Medulla oblongata (tissue), 1 donor: ENCODE data around the gene FBXO31.
"Not testable (repeated sequence)": the region's sequence is repeated elsewhere in the genome, so short reads cannot be mapped to it uniquely, and the experiment has no call there.

Experiments
- DNase-seq: peaks from one replicate; pipeline ENCODE4 v3.0.0-alpha.2; 2015; ENCODE audit errors: extremely low spot score

FBXO31 gene

DNA sequence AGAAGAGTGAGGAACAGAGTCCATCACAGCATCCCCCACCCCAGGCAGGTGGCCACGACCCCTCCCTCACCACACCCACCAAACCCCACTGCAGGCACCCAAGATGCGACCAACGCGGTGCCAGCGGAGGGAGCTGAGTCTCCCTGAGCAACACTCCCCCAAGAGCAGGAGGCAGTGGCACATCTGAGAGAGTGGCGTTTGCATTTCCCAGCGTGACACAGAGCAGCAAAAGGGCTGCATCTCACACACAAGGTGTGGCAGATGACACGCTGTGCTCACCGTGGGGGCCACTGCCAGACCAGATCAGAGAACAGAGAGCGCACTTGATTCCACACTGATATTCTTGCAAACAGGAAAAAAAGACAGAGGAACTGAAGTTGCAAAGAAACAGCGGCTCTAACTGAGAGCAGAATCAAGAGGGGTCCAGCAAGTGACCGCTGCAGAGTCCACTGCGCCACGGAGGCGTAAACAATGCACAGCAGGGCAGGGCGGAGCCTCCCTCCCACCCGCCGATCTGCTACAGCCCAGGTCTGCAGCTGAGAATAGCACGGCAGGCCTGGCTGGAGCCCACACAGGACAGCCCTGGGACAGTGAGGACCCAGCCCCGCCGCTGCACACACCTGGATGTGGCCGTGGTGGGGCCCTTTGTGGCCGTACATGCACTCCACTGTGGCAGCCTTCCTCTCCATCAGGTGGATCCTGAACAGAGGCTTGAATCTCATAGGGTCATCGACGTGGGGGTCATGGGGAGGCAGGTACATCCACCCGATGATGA lies 40.4 kb downstream of the FBXO31 start:
- no peak for DNase-seq

DNA sequence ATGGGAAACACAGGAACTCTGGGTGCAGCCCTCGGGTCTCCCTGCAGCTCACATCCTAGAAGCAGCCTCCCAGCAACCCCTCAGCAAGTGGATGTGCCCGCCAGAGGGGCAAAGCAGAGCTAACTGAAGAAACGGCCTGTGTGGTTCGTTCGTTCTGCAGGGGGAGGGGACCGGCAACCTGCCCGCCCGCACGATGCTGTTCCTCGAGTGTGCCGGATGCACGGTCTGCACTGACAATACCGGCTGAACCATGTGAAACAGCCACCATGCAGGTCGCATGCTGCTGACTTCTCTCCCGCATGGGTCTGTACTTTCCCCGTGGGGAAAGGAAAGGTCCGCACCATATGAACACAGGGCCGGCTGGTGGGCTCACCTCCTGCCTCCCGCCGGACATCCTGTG lies 41.1 kb downstream of the FBXO31 start:
- no peak for DNase-seq

- no peak for DNase-seq
Measured at GRCh38 chr16:87340198-87340597, 43.4 kb downstream of the FBXO31 start.

GRCh38 chr16:87339724-87340105 lies 43.9 kb downstream of the FBXO31 start:
- DNase-seq: not testable (repeated sequence)

DNA sequence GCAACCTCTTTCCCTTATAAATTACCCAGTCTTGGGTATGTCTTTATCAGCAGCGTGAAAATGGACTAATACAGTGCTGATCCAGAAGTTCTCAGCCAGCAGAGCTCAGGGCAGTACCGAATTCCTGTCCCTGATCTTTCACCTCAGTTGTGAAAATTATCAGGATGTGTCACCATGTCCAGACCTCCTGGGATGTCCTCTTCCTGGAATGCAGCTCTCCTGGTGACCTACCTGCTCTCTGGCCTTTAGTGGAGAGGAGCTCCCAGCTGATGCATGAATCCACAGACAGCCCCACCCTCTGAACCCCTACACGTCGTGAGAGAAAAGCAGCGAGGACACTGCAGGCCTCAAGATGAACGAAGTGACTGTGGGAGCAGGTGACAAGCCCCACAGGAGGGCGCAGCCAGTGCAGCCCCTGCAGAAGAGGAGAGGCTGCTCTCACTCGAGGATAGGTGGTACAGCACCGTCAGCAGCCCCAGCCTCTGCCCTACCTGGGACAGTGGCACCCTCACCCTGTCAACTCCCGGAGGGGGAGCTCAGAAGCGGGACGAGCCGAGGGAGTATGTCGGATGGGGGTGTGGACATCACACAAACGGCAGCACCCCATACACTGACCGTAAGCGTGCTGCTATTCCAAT lies 44.4 kb downstream of the FBXO31 start:
- no peak for DNase-seq

DNA sequence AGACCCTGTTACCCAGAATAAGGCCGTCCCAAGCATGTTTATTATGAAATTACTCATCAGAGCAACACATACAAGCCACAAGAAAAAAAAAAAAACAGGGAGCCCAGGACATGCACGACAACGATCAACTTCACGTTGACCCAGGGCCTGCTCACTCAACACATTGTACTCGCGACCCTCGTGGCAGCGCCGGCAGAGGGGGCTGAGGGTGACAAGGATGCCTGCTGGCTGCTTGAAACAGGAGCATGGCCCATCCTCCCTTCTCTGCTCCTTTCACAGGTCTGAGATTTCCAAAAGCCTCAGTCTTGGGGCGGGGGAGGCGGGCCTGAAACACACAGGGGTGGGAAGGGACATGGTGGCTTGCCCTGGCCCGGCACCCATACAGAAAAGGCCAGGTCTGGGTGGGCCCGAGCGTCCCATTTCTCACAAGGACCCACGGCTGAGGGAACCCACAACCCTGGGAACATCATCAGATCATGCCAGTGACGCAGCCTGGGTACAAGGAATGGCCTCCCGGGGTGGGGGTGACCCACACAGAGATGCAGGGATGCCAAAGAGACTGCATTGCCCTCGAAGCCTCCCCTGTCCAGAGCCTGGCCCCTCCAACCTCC lies 45.3 kb downstream of the FBXO31 start:
- no peak for DNase-seq

- DNase-seq: no peak
Measured at GRCh38 chr16:87337262-87337771, 46.3 kb downstream of the FBXO31 start.

DNA sequence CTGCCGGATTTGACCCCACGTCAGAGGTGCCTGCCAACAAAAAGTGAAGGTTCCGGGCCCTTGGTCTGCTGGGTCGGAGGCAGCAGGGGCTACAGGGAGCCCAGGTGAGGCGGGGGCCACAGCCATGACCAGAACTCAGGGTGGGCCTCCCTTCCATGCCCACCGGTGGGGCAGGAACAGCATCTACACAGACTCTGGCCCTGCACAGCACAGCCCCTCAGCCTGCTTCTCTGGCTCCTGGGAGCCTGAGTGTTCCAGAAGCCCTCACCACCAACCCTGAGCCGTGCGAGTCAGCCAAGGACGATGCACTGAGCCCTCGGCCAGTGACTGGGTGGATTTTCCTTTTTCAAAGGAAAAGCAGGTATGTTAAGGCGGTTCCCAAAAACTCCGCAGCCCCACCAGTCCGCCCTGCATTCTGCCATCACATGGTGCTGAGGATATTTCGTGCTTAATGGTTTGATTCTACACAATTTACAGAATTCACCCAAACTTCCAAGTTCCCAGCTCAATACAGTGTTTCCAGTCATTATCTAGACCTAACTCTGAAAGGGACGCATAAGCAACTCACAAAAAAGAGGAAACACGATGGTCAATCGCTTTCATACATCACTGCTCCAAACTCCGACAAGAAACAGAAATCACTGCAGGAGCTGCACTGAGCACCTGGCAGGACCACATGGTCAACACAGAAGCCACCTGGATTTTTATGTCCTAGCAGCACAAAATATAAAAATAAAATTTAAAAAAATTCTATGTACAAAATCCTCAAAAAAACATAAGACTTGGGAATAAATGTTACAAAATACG lies 46.9 kb downstream of the FBXO31 start:
- DNase-seq: no peak

DNA sequence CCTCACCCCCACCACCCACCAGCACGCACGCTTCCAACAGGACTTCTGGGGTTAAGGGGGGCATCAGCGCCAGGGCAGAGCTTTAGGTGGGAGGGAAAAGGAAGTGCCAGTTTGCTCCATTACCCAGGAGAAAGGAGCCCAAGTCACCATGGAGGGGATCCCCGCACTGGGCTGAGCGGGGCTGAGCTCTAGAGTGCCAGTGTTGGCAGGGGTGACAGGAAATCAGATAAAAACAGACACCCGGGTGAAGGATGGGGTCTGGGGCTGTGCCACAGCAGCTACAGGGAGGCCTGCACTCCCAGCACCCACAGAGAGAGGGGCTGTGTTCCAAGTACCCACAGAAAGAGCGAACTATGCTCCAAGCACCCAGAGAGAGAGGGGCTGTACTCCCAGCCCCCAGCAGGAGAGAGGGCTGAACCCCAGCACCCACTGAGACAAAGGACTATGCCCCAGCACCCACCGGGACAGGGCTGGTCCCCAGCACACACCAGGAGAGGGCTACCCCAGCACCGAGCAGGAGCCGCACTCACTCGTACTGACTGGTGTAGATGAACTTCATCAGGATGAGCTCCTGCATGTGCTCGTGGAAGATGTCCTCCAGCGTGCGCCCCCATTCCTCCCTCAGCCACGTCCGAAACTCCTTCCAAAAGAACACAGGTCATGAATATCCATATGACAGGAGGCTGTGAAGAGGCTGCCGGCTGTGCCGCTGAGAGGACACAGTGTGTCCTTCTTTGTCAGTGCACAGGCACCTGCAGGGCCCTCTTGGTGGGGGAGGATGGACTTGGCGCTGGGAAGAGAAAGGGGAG lies 47.7 kb downstream of the FBXO31 start:
- DNase-seq: no peak

GRCh38 chr16:87334651-87335624 lies 48.6 kb downstream of the FBXO31 start:
- no peak for DNase-seq

DNA sequence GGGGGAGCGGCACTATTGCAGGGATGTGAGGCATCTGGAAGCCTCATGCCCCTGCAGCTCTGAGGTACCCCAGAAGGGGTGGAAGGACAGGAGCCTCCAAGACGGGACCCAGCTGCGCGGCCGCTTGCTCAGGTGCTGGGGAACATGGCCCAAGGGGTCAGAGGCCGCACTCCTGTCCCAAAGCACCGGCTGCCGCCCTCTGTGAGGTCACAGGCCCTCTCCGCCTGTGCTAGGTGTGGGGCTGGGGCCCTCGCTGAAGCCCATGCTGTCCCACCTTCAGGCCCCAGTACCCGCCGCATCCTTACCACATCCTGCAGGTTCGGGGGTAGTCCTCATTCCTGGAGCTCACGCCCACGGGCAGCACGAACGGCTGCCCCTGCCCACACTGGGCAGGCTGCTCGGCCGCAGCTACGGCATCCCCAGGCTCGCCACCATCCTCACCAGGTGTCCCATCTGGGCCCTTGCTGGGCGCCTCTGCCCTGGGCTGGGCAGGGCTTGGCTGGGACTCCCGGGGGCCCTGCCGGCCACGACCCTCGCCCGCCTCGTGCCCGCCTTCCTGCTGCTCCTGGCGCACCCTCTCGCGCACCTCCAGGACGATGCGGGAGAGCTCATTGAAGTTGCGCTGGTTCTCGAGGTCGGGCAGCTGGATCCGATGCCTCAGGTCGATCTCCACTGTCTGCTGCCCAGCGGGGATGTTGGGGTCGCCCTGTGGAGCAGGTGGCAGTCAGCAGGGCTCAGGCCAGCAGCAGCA lies 49.8 kb downstream of the FBXO31 start:
- no peak for DNase-seq

- DNase-seq: peak; percentile 78
Measured at GRCh38 chr16:87333101-87333500, 50.5 kb downstream of the FBXO31 start.

GRCh38 chr16:87332150-87332549 lies 51.4 kb downstream of the FBXO31 start:
- no peak for DNase-seq

GRCh38 chr16:87331241-87331801 lies 52.3 kb downstream of the FBXO31 start:
- DNase-seq: no peak

GRCh38 chr16:87330646-87331045 lies 52.9 kb downstream of the FBXO31 start:
- DNase-seq: no peak

DNA sequence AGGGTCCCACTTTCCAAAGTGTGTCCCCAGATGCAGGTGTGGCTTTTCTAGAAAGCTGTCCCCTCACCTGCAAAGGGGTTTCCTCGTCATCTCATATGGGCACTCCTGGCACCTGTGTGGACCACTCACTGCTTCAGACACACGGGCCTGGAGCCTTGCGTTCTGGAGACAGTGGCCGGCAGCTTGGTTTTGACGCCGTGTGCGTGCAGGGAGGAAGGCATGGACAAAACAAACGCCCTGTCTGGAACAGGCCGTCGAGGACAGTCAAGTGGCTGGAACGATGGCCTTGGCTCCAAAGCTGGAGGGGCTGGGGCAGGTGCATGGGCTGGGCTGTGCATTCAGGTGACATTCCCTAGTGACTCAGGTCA lies 53.3 kb downstream of the FBXO31 start:
- DNase-seq: no peak

DNA sequence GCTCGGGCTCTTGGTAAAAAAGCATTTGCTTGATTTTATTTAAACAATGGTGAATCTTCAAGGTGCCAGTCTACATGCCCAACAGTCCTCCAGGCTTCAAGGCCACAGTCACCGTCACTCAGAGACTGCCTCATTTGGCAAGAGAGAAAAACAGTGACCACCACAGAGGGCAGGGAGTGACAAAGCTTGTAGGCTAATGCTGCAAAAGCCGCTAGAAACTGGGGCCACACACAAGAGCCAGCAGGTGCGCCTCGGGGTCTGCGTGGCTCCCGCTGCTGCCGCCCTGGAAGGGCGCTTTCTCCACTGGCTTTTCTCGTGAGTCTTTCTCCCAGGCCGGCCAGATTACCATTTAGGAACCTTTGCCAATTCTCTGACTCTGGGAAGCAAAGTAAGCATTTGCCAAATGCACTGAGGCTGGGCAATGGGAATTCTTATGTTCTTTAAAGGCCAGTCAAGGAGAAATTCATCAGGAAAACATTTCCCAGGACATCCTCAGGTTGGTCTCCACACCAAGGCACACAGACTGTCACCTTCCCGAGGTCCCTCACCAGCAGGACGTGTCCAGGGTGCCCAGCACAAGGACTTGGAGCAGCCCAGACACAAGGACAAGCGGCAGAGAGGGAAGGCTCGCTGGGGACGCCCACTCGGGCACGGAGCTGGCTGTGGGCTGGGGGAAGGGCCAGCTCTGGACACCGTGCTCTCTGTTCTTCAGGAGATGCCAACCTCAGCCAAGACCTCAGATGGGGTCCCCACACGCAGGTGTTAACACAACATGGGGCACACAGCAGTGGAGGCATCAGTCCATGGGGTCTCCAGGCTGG lies 53.9 kb downstream of the FBXO31 start:
- DNase-seq: peak; percentile 55

- DNase-seq: no peak
Measured at GRCh38 chr16:87328846-87329245, 54.7 kb downstream of the FBXO31 start.
